DMS114 treated with DMSO at 0.1 percent for 48 hours (cell line): ENCODE data around the gene SLC51B.
"Not testable (repeated sequence)": the region's sequence is repeated elsewhere in the genome, so short reads cannot be mapped to it uniquely, and the experiment has no call there.

Experiments used
- DNase-seq: peaks from one replicate; lab custom pipeline; 2025; ENCODE audit not compliant: unreplicated experiment; lab: John Stamatoyannopoulos, UW

SLC51B gene

GRCh38 chr15:65062726-65063125 is 17.5 kb downstream of the SLC51B start:
- DNase-seq = no peak

- DNase-seq = no peak
These were observed 20.9 kb downstream of the SLC51B start for GRCh38 chr15:65066001-65066634.

- no peak for DNase-seq
These were observed 21.6 kb downstream of the SLC51B start for GRCh38 chr15:65066635-65067316.

- no peak for DNase-seq
These were observed 22.1 kb downstream of the SLC51B start for GRCh38 chr15:65067317-65067644.

- DNase-seq = no peak
These were observed 22.6 kb downstream of the SLC51B start, which contains the start of gene RASL12 for GRCh38 chr15:65067645-65068402. Gene RASL12 (minus strand): TSS chr15:65067991. CDS start chr15:65067835, 156 bp downstream.

- DNase-seq = no peak
These were observed 23.2 kb downstream of the SLC51B start for GRCh38 chr15:65068403-65068788.

- DNase-seq = no peak
These were observed 24.0 kb downstream of the SLC51B start for GRCh38 chr15:65069179-65069578.

- no peak for DNase-seq
These were observed 24.8 kb downstream of the SLC51B start for GRCh38 chr15:65069779-65070546.

GRCh38 chr15:65071381-65071811 is 26.2 kb downstream of the SLC51B start:
- DNase-seq = no peak

- no peak for DNase-seq
These were observed 26.8 kb downstream of the SLC51B start for GRCh38 chr15:65072027-65072426.

GRCh38 chr15:65072617-65073016 is 27.4 kb downstream of the SLC51B start:
- DNase-seq = no peak

GRCh38 chr15:65074946-65075345 is 29.8 kb downstream of the SLC51B start:
- DNase-seq = not testable (repeated sequence)

GRCh38 chr15:65075607-65076395 is 30.6 kb downstream of the SLC51B start:
- DNase-seq = not testable (repeated sequence)

- no peak for DNase-seq
These were observed 31.5 kb downstream of the SLC51B start, which contains the start of gene KBTBD13 for GRCh38 chr15:65076486-65077290. Gene KBTBD13 (plus strand): TSS chr15:65076746. CDS start chr15:65076816, 70 bp downstream.

- no peak for DNase-seq
These were observed 32.2 kb downstream of the SLC51B start for GRCh38 chr15:65077291-65077980.

- no peak for DNase-seq
These were observed 32.8 kb downstream of the SLC51B start for GRCh38 chr15:65077981-65078352.

GRCh38 chr15:65079580-65079979 is 34.4 kb downstream of the SLC51B start:
- DNase-seq = no peak

GRCh38 chr15:65081270-65081669 is 36.1 kb downstream of the SLC51B start:
- DNase-seq = no peak

- no peak for DNase-seq
These were observed 36.6 kb downstream of the SLC51B start for GRCh38 chr15:65081758-65082157.
